IMR-90 (cell line): ENCODE data around the gene TBL3. TPM values are rescaled to one million over a fixed set of nuclear protein-coding genes. Genes with fewer than 3 reads are reported as not detected.
"Not testable (repeated sequence)": the region's sequence is repeated elsewhere in the genome, so short reads cannot be mapped to it uniquely, and the experiment has no call there.

Experiments used
- ATAC-seq: fragments of 200-7000 bp; cut with Tn5 transposase; 2 replicates; pipeline ENCODE4 v1.9.1; 2020; ENCODE audit warnings: low read depth, mild to moderate bottlenecking, moderate library complexity
- BruUV-seq: library from RNA; stranded (reverse); fragments of 400-500 nt; replicated peaks from 2 replicates; lab custom pipeline; 2021; lab: Mats Ljungman, UMichigan
- CTCF ChIA-PET: fragments of 300-600 bp; formaldehyde crosslinking; extraction: SDS; loops from one replicate; lab custom pipeline; 2021; ENCODE audit warnings: antibody characterized with exemption; lab: Yijun Ruan, JAX
- POLR2A ChIA-PET: fragments of 300-600 bp; sonication (Branson Sonifier 250); formaldehyde crosslinking; loops from one replicate; lab custom pipeline; 2022; ENCODE audit warnings: antibody characterized with exemption; ENCODE audit not compliant: unreplicated experiment; lab: Charles Lee
- DNase-seq: peaks from one replicate; pipeline ENCODE4 v3.0.0; 2013
- H2AFZ ChIP-seq: replicated peaks from 2 replicates; pipeline ENCODE3; 2013; ENCODE audit warnings: low read length, mild to moderate bottlenecking; ENCODE audit not compliant: poor library complexity
- H2AK5ac ChIP-seq: 2 replicates; pipeline ENCODE4 v1.6.1; 2013; ENCODE audit warnings: low read depth, low read length, inconsistent platforms
- H2AK9ac ChIP-seq: replicated peaks from 2 replicates; pipeline ENCODE3; 2013; ENCODE audit warnings: mild to moderate bottlenecking, low read depth, low read length, moderate library complexity; ENCODE audit not compliant: poor library complexity
- H2BK120ac ChIP-seq: 2 replicates; pipeline ENCODE4 v1.6.1; 2013; ENCODE audit warnings: low read depth, low read length, inconsistent platforms
- H2BK15ac ChIP-seq: 3 replicates; pipeline ENCODE4 v1.6.1; 2013; ENCODE audit warnings: low read depth, low read length, inconsistent platforms
- H2BK20ac ChIP-seq: 2 replicates; pipeline ENCODE4 v1.6.1; 2013; ENCODE audit warnings: low read depth, mild to moderate bottlenecking, inconsistent platforms, low read length, moderate library complexity
- H2BK5ac ChIP-seq: 2 replicates; pipeline ENCODE4 v1.6.1; 2013; ENCODE audit warnings: mild to moderate bottlenecking, low read depth, low read length, inconsistent platforms; ENCODE audit not compliant: poor library complexity, severe bottlenecking
- H3K14ac ChIP-seq: replicated peaks from 2 replicates; pipeline ENCODE4 v1.6.1; 2013; ENCODE audit warnings: low read depth, low read length, inconsistent platforms
- H3K18ac ChIP-seq: 2 replicates; pipeline ENCODE4 v1.6.1; 2013; ENCODE audit warnings: low read depth, low read length, control low read depth
- H3K23ac ChIP-seq: 2 replicates; pipeline ENCODE4 v1.6.1; 2013; ENCODE audit warnings: low read depth, low read length, inconsistent platforms
- H3K27ac ChIP-seq: 2 replicates; pipeline ENCODE4 v1.5.1; 2013; ENCODE audit warnings: mild to moderate bottlenecking, control low read depth, low read length; ENCODE audit not compliant: insufficient read depth
- H3K27me3 ChIP-seq: 2 replicates; pipeline ENCODE4 v1.6.1; 2013; ENCODE audit warnings: low read length; ENCODE audit not compliant: control insufficient read depth, insufficient read depth
- H3K36me3 ChIP-seq: 2 replicates; pipeline ENCODE4 v1.6.1; 2013; ENCODE audit warnings: low read length, mixed read lengths; ENCODE audit not compliant: control insufficient read depth, insufficient read depth
- H3K4ac ChIP-seq: 2 replicates; pipeline ENCODE4 v1.6.1; 2013; ENCODE audit warnings: low read depth, low read length, inconsistent platforms
- H3K4me1 ChIP-seq: 2 replicates; pipeline ENCODE4 v1.6.1; 2013; ENCODE audit warnings: low read length, mixed read lengths; ENCODE audit not compliant: control insufficient read depth, insufficient read depth
- H3K4me2 ChIP-seq: 2 replicates; pipeline ENCODE4 v1.6.1; 2013; ENCODE audit warnings: low read depth, mild to moderate bottlenecking, control low read depth, low read length, moderate library complexity
- H3K4me3 ChIP-seq: 2 replicates; pipeline ENCODE4 v1.5.1; 2013; ENCODE audit warnings: low read depth, mild to moderate bottlenecking, control low read depth, low read length, moderate library complexity; ENCODE audit not compliant: insufficient read depth
- H3K56ac ChIP-seq: 2 replicates; pipeline ENCODE4 v1.6.1; 2013; ENCODE audit warnings: low read length, inconsistent platforms; ENCODE audit not compliant: insufficient read depth; ENCODE audit errors: extremely low read depth
- H3K79me1 ChIP-seq, 2 experiments: 2 replicates each; pipeline ENCODE4 v1.6.1; 2013; ENCODE audit warnings: low read length in 2 of 2, inconsistent platforms in 1 of 2, low read depth in 1 of 2
- H3K9ac ChIP-seq: 2 replicates; pipeline ENCODE4 v1.6.1; 2013; ENCODE audit warnings: low read depth, low read length, control low read depth
- H3K9me1 ChIP-seq: 2 replicates; pipeline ENCODE4 v1.6.1; 2013; ENCODE audit warnings: low read length, inconsistent platforms; ENCODE audit not compliant: insufficient read depth
- H3K9me3 ChIP-seq: 2 replicates; pipeline ENCODE4 v1.6.1; 2013; ENCODE audit warnings: low read length; ENCODE audit not compliant: control insufficient read depth, insufficient read depth
- H4K20me1 ChIP-seq: 2 replicates; pipeline ENCODE4 v1.6.1; 2013; ENCODE audit warnings: low read length, inconsistent platforms; ENCODE audit not compliant: insufficient read depth
- H4K5ac ChIP-seq: 2 replicates; pipeline ENCODE4 v1.6.1; 2013; ENCODE audit warnings: mild to moderate bottlenecking, low read depth, low read length, control low read depth
- H4K8ac ChIP-seq, 2 experiments: 2 replicates each; pipeline ENCODE4 v1.6.1; 2013; ENCODE audit warnings: low read depth in 2 of 2, low read length in 2 of 2, control low read depth in 1 of 2, inconsistent platforms in 1 of 2
- H4K91ac ChIP-seq: 2 replicates; pipeline ENCODE4 v1.6.1; 2013; ENCODE audit warnings: low read depth, low read length, inconsistent platforms; ENCODE audit not compliant: insufficient read depth
- WGBS, 2 experiments: methylation state at CpG; one replicate each; pipeline versions ENCODE4 v1.1.5 to v1.1.7; 2013; ENCODE audit warnings: missing lambda C conversion rate in 2 of 2; ENCODE audit not compliant: insufficient read length in 1 of 2; ENCODE audit errors: extremely low coverage in 2 of 2; 5-methylcytosine and 5-hydroxymethylcytosine counted together
- dilution Hi-C: fragments of 300-500 bp; cut with HindIII; formaldehyde crosslinking; loops from one replicate; pipeline ENCODE4 v1.14.3; 2018; ENCODE audit warnings: low sequenced_read_pairs; ENCODE audit not compliant: unreplicated experiment
- in situ Hi-C: fragments of 300-500 bp; cut with MboI; formaldehyde crosslinking; loops from 3 replicates; pipeline ENCODE4 v1.14.3; 2019; ENCODE audit warnings: low sequenced_read_pairs, inconsistent platforms, mixed read lengths
- intact Hi-C: fragments of 100-400 bp; cut with micrococcal nuclease; formaldehyde crosslinking; loops from 2 replicates; pipeline ENCODE4 v1.10.0; 2022
- polyA plus RNA-seq, 3 experiments: library from polyadenylated mRNA; depleted of rRNA; stranded (reverse); fragments of >200 nt; gene quantifications; 2 replicates each; pipeline ENCODE4 v1.2.3, GENCODE V29; 2012; ENCODE audit warnings: low replicate concordance in 1 of 3
- total RNA-seq: library from RNA; depleted of rRNA; stranded (reverse); fragments of >200 nt; gene quantifications from 2 replicates; pipeline ENCODE4 v1.2.3, GENCODE V29; 2012

Gene TBL3
- total and polyA plus RNA-seq, 2 of the 4 experiments (the other 2 are of a cell fraction) = 38.5 to 60.8 TPM

- DNase-seq, H2BK20ac ChIP-seq, H2BK5ac ChIP-seq, H3K27ac ChIP-seq, H2AK9ac ChIP-seq, H3K9me1 ChIP-seq, H4K8ac ChIP-seq, in situ Hi-C loops, H2BK120ac ChIP-seq, POLR2A ChIA-PET, H3K4me3 ChIP-seq, H4K5ac ChIP-seq, H3K9me3 ChIP-seq, H2AK5ac ChIP-seq, intact Hi-C loops, H3K4ac ChIP-seq, H3K18ac ChIP-seq, H2AFZ ChIP-seq, H3K23ac ChIP-seq, CTCF ChIA-PET, dilution Hi-C loops, H3K27me3 ChIP-seq, ATAC-seq, H4K91ac ChIP-seq, H3K56ac ChIP-seq, H3K9ac ChIP-seq, H3K4me2 ChIP-seq, H3K14ac ChIP-seq, H2BK15ac ChIP-seq: not testable (repeated sequence)
- BruUV-seq = TSS peak; percentile 99
- Histone ChIP-seq H3K36me3 (peaks cover 27% of the 10 kb centered on the region), H3K79me1 (peaks cover 3 to 53% of the 10 kb centered on the region in 2 experiments), H4K20me1 (peaks cover 43% of the 10 kb centered on the region), H3K4me1 (peaks cover 12% of the 10 kb centered on the region)
- WGBS, 2 experiments = no CpG with 5 or more reads among the region's 37 CpGs
Measured at GRCh38 chr16:1962161-1963153, 9.4 kb upstream of the TBL3 start.
